H9 (cell line): ENCODE data around the gene RMI2. TPM values are rescaled to one million over a fixed set of nuclear protein-coding genes. Genes with fewer than 3 reads are reported as not detected.

ENCODE experiments used
- DNase-seq: peaks from one replicate; pipeline ENCODE4 v3.0.0-alpha.2; 2017
- H2AFZ ChIP-seq: one replicate; pipeline ENCODE4 v1.6.1; 2013; ENCODE audit warnings: mild to moderate bottlenecking, low read length, control low read depth, moderate library complexity
- H2AK5ac ChIP-seq: 2 replicates; pipeline ENCODE4 v1.6.1; 2013; ENCODE audit warnings: low read length, control low read depth, mixed read lengths; ENCODE audit not compliant: insufficient read length
- H2BK120ac ChIP-seq: one replicate; pipeline ENCODE4 v1.6.1; 2013; ENCODE audit warnings: low read depth, mild to moderate bottlenecking, low read length, control low read depth, inconsistent platforms; ENCODE audit not compliant: poor library complexity, severe bottlenecking
- H2BK12ac ChIP-seq: 2 replicates; pipeline ENCODE4 v1.6.1; 2013; ENCODE audit warnings: low read length, control low read depth, mixed read lengths, low read depth; ENCODE audit not compliant: insufficient read length
- H2BK15ac ChIP-seq: 2 replicates; pipeline ENCODE4 v1.6.1; 2013; ENCODE audit warnings: low read depth, low read length, control low read depth
- H2BK20ac ChIP-seq: one replicate; pipeline ENCODE4 v1.6.1; 2013; ENCODE audit warnings: low read depth, mild to moderate bottlenecking, low read length, control low read depth, inconsistent platforms; ENCODE audit not compliant: poor library complexity, severe bottlenecking
- H2BK5ac ChIP-seq: 2 replicates; pipeline ENCODE4 v1.6.1; 2013; ENCODE audit warnings: low read length, control low read depth, mixed read lengths; ENCODE audit not compliant: insufficient read length
- H3K14ac ChIP-seq: 2 replicates; pipeline ENCODE4 v1.6.1; 2013; ENCODE audit warnings: low read length, control low read depth; ENCODE audit not compliant: insufficient read depth
- H3K18ac ChIP-seq: 2 replicates; pipeline ENCODE4 v1.6.1; 2013; ENCODE audit warnings: low read depth, mild to moderate bottlenecking, mixed read lengths, low read length, control low read depth; ENCODE audit not compliant: insufficient read length
- H3K23ac ChIP-seq: 2 replicates; pipeline ENCODE4 v1.6.1; 2013; ENCODE audit warnings: low read length, control low read depth, mixed read lengths, low read depth; ENCODE audit not compliant: insufficient read length
- H3K23me2 ChIP-seq: 2 replicates; pipeline ENCODE4 v1.6.1; 2013; ENCODE audit warnings: low read depth, mild to moderate bottlenecking, mixed read lengths, low read length, control low read depth; ENCODE audit not compliant: insufficient read length, poor library complexity, severe bottlenecking
- H3K27ac ChIP-seq: 2 replicates; pipeline ENCODE4 v1.5.1; 2013; ENCODE audit warnings: low read length, control low read depth, mixed read lengths, low read depth; ENCODE audit not compliant: insufficient read length
- H3K27me3 ChIP-seq: 2 replicates; pipeline ENCODE4 v1.6.1; 2013; ENCODE audit warnings: low read length, control low read depth, inconsistent platforms; ENCODE audit not compliant: insufficient read depth
- H3K4ac ChIP-seq: 2 replicates; pipeline ENCODE4 v1.6.1; 2013; ENCODE audit warnings: low read depth, mild to moderate bottlenecking, control low read depth, inconsistent platforms, low read length, moderate library complexity
- H3K4me1 ChIP-seq: 2 replicates; pipeline ENCODE4 v1.6.1; 2013; ENCODE audit warnings: low read length, control low read depth, inconsistent platforms; ENCODE audit not compliant: insufficient read depth
- H3K4me2 ChIP-seq: 2 replicates; pipeline ENCODE4 v1.6.1; 2013; ENCODE audit warnings: low read length, control low read depth, mixed read lengths; ENCODE audit not compliant: insufficient read length, insufficient read depth
- H3K56ac ChIP-seq: 2 replicates; pipeline ENCODE4 v1.6.1; 2013; ENCODE audit warnings: low read depth, mild to moderate bottlenecking, mixed read lengths, low read length, control low read depth; ENCODE audit not compliant: insufficient read length
- H3K79me1 ChIP-seq: 2 replicates; pipeline ENCODE4 v1.6.1; 2013; ENCODE audit warnings: low read depth, mild to moderate bottlenecking, moderate library complexity, low read length, control low read depth, inconsistent platforms; ENCODE audit not compliant: insufficient read depth, poor library complexity, severe bottlenecking
- H3K79me2 ChIP-seq: 2 replicates; pipeline ENCODE4 v1.6.1; 2013; ENCODE audit warnings: low read length, control low read depth, inconsistent platforms; ENCODE audit not compliant: insufficient read depth
- H3K9ac ChIP-seq: 2 replicates; pipeline ENCODE4 v1.6.1; 2013; ENCODE audit warnings: low read length, control low read depth, mixed read lengths; ENCODE audit not compliant: insufficient read length; ENCODE audit errors: extremely low read depth
- H3K9me3 ChIP-seq: one replicate; pipeline ENCODE4 v1.6.1; 2013; ENCODE audit warnings: low read depth, low read length, inconsistent platforms; ENCODE audit not compliant: control insufficient read depth
- H3T11ph ChIP-seq: one replicate; pipeline ENCODE4 v1.6.1; 2013; ENCODE audit warnings: mild to moderate bottlenecking, low read length, control low read depth, inconsistent platforms
- H4K20me1 ChIP-seq: one replicate; pipeline ENCODE4 v1.6.1; 2013; ENCODE audit not compliant: control insufficient read depth, insufficient read length, insufficient read depth
- H4K5ac ChIP-seq: 2 replicates; pipeline ENCODE4 v1.6.1; 2013; ENCODE audit warnings: low read depth, mild to moderate bottlenecking, mixed read lengths, low read length, control low read depth; ENCODE audit not compliant: insufficient read length
- H4K8ac ChIP-seq: replicated peaks from 2 replicates; pipeline ENCODE4 v1.6.1; 2013; ENCODE audit warnings: low read length, control low read depth, mixed read lengths, low read depth; ENCODE audit not compliant: insufficient read length
- H4K91ac ChIP-seq: 2 replicates; pipeline ENCODE4 v1.6.1; 2013; ENCODE audit warnings: low read depth, mild to moderate bottlenecking, moderate library complexity, mixed read lengths, low read length, control low read depth; ENCODE audit not compliant: insufficient read length
- H3K27ac Mint-ChIP-seq, 3 experiments: 2 replicates in 2 of 3; 3 replicates in 1 of 3; pipeline ENCODE4 v1.8.0; 2020 to 2021; ENCODE audit warnings: mixed read lengths in 3 of 3, mild to moderate bottlenecking in 1 of 3, moderate library complexity in 1 of 3
- H3K27me3 Mint-ChIP-seq: 2 replicates; pipeline ENCODE4 v1.8.0; 2021; ENCODE audit warnings: low read depth, mild to moderate bottlenecking, moderate library complexity, mixed read lengths
- H3K36me3 Mint-ChIP-seq, 3 experiments: 2 replicates in 2 of 3; 3 replicates in 1 of 3; pipeline ENCODE4 v1.8.0; 2020 to 2021; ENCODE audit warnings: low read depth in 3 of 3, mixed read lengths in 3 of 3; ENCODE audit not compliant: insufficient read depth in 1 of 3
- H3K4me1 Mint-ChIP-seq, 2 experiments: 2 replicates each; pipeline ENCODE4 v1.8.0; 2020; ENCODE audit warnings: mixed read lengths in 2 of 2
- H3K4me3 Mint-ChIP-seq, 2 experiments: 2 replicates in 1 of 2; 3 replicates in 1 of 2; pipeline ENCODE4 v1.8.0; 2020 to 2021; ENCODE audit warnings: mild to moderate bottlenecking in 2 of 2, mixed read lengths in 2 of 2, moderate library complexity in 1 of 2
- H3K9me3 Mint-ChIP-seq, 2 experiments: 2 replicates in 1 of 2; 3 replicates in 1 of 2; pipeline ENCODE4 v1.8.0; 2020; ENCODE audit warnings: mild to moderate bottlenecking in 2 of 2, mixed read lengths in 2 of 2, moderate library complexity in 1 of 2
- WGBS: extraction: QIAGEN DNeasy Blood & Tissue Kit; methylation state at CpG from one replicate; pipeline ENCODE4 v1.1.7; 2013; ENCODE audit warnings: missing lambda C conversion rate, low lambda C conversion rate, mixed read lengths; ENCODE audit not compliant: insufficient read length; ENCODE audit errors: extremely low coverage; 5-methylcytosine and 5-hydroxymethylcytosine counted together
- total RNA-seq: library from RNA; stranded (reverse); gene quantifications from 2 replicates; pipeline ENCODE4 v1.2.1, GENCODE V29; 2021
- TF ChIP-seq, protein P1 (sequence below): fragments of 200-600 bp; sonication (generic); conservative IDR thresholded peaks from 3 replicates; pipeline ENCODE4 v1.8.0; 2021; ENCODE audit warnings: antibody characterized with exemption, mild to moderate bottlenecking

RMI2 gene
- total RNA-seq, 1 experiment from 2014 or later, result 57.6 TPM

DNA sequence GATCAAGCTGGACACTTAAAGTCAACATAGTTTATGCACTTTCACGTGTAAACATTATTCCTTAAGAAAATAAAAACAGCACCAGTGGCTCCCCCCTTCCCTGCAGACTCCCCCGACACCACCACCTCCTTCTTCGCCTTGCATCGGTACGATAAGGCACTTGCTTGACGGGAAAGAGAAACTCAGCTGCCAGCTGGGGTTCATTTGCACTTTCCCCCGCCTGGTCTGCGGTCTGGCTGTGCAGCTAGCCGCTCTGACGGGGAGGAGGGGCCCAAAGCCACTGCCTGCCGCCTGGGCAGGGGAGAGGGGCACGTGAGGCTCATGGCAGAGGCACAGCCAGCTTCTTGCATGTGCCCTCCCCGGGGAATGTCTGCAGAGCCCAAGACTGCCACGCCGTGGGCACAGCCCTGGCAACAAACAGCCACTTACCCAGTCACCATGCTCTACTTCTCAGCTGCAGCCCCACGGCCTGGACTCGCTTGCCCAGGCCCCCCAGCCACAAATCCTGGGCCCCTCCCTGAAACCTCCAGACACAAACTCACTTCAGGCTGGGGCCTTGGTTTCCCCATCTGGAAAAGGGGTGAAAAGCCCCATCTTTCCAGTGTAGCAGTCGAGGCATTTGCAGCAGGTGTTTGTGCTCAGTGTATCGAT lies 47.6 kb upstream of the RMI2 start:
- peaks cover 20 to 23% of the 10 kb centered on the region in 2 experiments for H3K4me1 Mint-ChIP-seq
- no peaks in the 10 kb centered on the region for H3K27me3 ChIP-seq
- H4K8ac ChIP-seq, result no peak overlapping the region
- H3K9me3 Mint-ChIP-seq, result no peaks in the 10 kb centered on the region
- no peaks in the 10 kb centered on the region for H3K79me1 ChIP-seq
- no CpG with 5 or more reads among the region's 19 CpGs for WGBS
- no peaks in the 10 kb centered on the region for H3K9me3 ChIP-seq
- DNase-seq, result peak; percentile 69
- peak overlapping the region in 2 of 3 experiments; percentile 25 to 84; a peak in 1 of 7 replicates for H3K27ac Mint-ChIP-seq
- no peak overlapping the region for H2AK5ac ChIP-seq
- TF ChIP-seq, protein P1, sequence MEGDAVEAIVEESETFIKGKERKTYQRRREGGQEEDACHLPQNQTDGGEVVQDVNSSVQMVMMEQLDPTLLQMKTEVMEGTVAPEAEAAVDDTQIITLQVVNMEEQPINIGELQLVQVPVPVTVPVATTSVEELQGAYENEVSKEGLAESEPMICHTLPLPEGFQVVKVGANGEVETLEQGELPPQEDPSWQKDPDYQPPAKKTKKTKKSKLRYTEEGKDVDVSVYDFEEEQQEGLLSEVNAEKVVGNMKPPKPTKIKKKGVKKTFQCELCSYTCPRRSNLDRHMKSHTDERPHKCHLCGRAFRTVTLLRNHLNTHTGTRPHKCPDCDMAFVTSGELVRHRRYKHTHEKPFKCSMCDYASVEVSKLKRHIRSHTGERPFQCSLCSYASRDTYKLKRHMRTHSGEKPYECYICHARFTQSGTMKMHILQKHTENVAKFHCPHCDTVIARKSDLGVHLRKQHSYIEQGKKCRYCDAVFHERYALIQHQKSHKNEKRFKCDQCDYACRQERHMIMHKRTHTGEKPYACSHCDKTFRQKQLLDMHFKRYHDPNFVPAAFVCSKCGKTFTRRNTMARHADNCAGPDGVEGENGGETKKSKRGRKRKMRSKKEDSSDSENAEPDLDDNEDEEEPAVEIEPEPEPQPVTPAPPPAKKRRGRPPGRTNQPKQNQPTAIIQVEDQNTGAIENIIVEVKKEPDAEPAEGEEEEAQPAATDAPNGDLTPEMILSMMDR, result no peak
- H2BK5ac ChIP-seq, result no peak overlapping the region
- no peak overlapping the region for H4K91ac ChIP-seq
- no peak overlapping the region for H4K5ac ChIP-seq
- H3K4me3 Mint-ChIP-seq, result peak overlapping the region in 1 of 2 experiments; percentile 44; a peak in 1 of 5 replicates
- no peak overlapping the region for H2BK120ac ChIP-seq
- H2BK20ac ChIP-seq, result no peak overlapping the region
- peak overlapping the region; percentile 89 for H3K14ac ChIP-seq
- H3K4me2 ChIP-seq, result no peak overlapping the region
- H3K9ac ChIP-seq, result no peak overlapping the region
- no peak overlapping the region for H3K23ac ChIP-seq
- no peak overlapping the region for H2BK15ac ChIP-seq
- H3K4ac ChIP-seq, result no peak overlapping the region
- no peak overlapping the region for H3K18ac ChIP-seq
- H3T11ph ChIP-seq, result no peak overlapping the region
- H3K4me1 ChIP-seq, result peaks cover 3% of the 10 kb centered on the region; the same call in 1 of the 2 replicates
- no peaks in the 10 kb centered on the region for H4K20me1 ChIP-seq
- no peak overlapping the region for H2BK12ac ChIP-seq
- H3K36me3 Mint-ChIP-seq, result no peaks in the 10 kb centered on the region
- no peak overlapping the region for H3K27ac ChIP-seq
- H2AFZ ChIP-seq, result no peak overlapping the region
- no peaks in the 10 kb centered on the region for H3K79me2 ChIP-seq
- no peak overlapping the region for H3K56ac ChIP-seq
- no peaks in the 10 kb centered on the region for H3K23me2 ChIP-seq
- H3K27me3 Mint-ChIP-seq, result no peaks in the 10 kb centered on the region
